NCI-H2081 (cell line): ENCODE measurements around the gene TP73.

Experiments
- DNase-seq, 2 experiments: peaks; one replicate each; lab custom pipeline; 2025; lab: John Stamatoyannopoulos, UW

Gene TP73

DNA sequence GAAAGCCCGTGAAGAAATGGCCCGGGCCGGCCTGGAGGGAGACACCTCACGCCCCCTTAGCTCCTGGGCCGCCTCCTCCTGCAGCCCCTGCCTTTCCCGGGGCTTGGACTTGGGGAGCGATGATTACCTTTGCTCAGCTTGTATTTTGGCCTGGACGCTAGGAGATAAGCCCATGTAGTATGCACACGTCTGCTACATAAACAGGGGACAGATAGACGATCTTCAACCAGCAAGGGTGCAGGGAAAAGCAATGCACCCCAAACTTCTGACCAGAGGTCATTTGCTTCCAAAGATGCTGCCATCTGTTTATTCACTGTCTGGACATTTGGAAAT lies 936 bp downstream of the TP73 start:
- no peak for DNase-seq

DNA sequence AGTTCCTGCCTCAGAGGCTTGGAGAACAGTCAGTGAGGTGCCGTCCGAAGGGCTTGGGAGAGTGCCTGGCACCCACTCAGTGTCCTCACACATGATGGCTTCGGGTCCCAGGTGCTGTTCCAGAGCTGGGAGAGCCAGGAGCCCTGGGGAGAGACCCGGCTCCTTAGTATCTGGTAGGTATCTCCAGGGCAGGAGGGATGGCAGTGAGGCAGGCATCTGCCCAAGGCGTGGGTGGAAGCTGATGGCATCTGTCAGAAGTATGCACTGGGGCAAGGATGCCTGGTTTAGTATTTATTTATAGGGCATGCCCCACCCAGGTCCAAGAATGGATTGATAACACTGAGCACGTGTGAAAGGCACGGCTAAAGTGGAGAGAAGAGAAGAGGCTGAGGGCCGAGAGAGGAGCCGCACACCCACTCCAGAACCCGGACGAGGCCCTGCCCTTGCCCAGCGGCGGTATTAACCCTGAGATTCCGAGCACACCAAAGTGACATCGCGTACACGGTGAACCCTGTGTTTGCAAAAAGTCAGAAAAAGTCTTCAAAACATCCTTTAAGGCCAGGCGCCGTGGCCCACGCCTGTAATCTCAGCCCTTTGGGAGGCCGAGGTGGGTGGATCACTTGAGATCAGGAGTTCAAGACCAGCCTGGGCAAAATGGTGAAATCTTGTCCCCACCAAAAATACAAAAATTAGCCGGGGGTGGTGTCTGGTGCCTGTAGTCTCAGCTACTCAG lies 2.4 kb downstream of the TP73 start:
- no peak for DNase-seq

DNA sequence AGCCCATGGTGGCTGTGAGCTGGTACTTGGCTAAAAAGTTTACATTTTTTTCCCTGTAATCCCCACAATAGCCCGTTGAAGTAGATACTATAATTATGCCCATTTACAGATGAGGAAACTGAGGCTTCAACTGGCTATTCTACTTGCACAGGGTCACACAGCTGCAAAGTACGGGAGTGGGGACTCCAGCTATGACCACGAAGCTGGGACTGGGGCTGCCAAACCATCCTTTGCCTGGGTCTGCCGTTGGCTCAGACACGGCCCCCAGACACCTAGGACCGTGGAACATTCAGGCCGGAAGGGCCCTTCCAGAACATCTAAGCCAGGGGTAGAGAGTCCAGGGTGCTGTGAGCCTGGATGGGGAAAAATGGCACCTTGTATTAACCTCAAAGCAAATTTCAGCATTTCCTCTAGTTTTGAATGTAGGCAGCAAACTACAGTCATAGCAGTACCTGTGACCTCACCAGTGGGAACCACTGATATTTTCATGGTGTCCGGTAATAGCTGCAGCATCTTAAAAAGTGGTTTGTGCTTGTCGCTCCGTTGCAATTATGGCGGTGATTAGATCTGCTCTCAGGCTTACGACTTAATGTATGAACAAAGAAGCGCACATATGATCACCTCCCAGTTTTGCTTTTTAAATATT lies 4.3 kb downstream of the TP73 start:
- DNase-seq, result peak in 1 of 2 experiments; percentile 4

DNA sequence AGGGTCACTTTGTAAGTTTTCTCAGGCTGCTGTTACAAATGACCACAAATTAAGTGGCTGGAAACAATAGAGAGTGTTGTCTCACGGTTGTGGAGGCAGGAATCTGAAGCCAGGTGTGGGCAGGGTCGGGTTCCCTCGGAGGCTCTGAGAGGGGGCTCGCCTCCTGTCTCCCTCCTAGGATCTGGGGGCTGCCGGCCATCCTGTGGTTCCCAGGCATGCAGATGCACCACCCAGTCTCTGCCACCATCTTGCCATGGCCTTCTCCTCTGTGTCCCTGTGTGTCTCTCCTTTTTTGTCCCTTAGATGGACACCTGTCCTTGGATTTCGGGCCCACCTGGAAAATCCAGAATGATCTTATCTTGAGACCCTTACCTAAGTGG lies 4.8 kb downstream of the TP73 start:
- no peak for DNase-seq

DNA sequence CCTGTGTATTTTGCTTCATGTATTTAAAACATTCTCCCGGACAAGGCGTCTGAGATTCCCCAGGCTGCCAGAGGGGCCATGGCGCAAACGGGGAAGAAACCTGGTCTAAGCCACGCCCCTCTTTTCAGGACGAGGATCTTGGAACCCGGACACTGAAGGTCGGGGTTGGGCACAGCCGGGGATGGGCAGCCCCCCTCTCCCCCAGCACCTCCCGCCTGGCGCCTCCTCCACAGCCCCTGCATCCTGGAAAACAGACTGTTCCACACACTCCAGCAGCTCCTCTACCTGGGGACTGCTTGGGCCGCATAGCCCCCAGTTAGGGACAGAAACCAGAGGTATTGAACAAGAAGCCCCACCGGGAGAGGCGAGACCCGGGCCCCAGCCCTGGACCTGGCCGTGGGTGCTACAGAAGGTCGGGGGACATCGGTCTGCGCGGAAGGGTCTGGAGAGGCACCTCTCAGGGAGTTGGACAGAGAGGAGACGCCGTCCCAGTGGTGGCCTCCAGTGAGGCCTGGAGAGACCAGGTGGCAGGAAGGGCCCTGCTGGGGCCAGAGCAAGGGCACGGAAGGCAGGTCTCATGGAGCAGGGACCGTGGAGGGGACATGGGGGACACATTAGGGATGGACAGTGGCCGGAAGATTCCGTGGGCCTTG lies 5.4 kb downstream of the TP73 start:
- no peak for DNase-seq

DNA sequence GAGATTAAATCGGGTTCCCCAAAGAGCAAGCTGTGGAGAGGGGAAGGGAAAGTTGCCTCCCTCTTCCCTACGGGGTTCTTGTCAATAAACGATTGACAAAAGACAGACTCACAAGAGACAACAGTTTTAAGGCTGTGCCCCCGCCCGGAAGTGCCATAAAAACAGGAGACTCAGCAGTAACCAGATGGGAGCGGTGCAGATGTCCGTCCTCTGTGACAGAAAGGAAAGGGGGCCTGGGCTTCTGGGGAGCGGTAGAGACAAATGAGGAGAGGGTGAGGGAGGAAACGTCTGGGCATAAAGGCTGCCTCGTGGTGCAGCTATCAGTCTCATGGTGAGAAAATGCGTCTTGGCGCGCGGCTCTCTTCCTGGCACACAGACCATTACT lies 5.9 kb downstream of the TP73 start:
- DNase-seq, result peak in 1 of 2 experiments; percentile 32

DNA sequence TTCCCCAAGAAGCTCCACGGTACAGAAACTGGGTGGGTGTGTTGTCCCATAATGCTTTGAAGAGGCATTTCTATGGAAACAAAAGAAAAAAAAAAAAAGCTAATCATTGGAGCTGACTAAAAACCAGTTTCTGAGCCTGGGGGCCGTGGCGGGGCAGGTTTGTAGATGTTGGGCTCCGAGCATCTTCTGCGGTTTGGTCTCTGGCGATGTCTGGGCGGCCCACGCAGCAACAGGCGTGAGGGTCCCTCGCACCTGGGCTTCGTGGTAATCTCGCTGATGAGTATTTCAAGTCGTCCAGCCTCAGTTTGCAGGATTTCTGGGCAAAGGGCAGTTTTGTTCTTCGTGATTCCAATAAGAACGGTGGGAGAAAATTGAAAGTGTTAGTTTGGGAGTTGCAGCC lies 6.8 kb downstream of the TP73 start:
- DNase-seq, result no peak

DNA sequence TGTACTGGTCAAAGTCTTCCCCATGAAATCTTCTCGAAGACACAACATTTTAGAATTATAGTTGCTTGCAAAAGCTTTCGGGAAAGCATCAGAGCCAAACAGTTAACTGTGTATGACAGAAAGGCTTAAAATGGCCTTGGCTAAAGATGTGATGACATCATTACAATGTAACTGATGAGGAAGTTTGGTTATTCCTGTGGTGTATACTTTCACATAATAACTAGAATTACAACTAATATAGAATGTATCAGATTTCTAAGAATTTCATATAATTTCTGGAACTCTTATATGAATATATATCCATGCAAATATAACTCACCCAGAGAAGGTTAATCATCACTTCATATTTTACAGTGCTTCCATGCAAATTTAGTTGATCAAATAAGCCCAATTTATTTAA lies 8.4 kb downstream of the TP73 start:
- DNase-seq, result no peak

DNA sequence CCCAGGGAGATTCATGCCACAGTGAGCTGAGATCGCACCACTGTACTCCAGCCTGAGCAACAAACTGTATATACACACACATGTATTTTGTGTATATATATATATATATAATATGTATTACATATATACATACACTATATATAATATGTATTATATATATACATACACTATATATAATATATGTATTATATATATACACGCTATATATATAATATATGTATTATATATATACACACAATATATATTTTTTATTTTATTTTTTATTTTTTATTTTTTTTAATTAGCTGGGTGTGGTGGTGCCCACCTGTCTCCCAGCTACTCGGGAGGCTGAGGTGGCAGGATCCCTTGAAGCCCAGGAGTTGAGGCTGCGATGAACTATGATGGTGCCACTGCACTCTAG lies 9.3 kb downstream of the TP73 start:
- no peak for DNase-seq

DNA sequence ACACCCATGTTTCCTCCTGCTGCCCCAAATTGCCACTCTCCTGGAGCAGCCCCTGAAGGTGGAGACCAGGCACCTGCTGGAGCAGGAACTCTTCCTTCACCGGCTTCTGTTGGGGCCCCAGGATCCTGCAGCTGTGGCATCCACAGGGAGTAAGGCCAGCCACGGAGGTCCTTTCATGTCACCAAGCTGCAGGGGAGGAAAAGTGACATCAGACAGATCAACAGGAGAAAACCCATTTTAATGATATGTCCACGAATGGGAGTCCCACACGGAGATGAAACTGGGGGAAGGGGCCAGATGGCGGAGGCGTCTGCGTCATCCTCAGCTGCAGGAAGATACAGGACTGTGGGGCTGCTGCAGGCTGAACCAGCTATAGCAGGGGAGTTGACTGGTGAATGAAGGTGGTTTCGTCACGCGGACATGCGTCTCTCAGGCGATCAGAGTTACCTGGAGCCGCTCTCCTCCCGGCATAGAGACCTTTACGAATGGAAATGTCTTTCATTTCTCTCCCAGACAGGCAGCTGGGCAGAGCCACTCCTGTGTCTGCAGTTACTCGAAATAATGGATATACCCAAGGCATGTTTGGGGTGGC lies 9.9 kb downstream of the TP73 start:
- DNase-seq, result no peak

DNA sequence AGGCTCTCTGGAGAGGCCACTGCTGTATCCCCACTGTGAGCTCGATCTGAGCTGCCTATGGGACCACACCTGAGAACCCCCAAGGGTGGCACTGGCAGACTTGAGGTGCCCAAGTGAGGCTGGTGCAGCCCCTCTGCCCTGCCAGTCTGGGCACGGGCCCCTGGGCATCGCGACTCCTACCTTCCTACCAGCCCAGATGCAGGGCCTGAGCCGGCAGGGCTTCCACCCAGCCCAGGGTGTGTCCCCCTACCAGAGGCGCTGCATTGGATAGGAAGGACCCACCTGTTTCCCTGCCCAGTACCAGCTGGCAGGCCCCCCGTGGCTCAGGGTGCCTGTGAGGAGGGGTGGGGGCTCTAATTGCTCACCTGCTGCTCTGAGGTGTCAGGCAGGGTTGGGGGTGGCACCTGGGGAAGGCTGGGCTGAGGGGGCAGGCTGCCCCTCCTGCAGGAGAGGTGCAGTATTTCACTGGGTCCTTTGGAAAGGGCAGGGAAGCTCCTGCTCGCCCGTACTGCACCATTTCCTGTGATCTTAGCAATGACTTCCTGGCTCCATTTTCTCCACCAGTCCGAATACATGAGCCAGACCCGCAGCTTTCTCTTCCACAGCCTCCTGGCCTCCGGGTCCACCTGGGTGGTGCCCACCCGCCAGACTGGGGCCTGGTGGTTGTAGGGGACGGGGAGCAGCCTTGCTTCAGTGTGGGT lies 11.8 kb downstream of the TP73 start:
- DNase-seq, result peak in 1 of 2 experiments; percentile 48

DNA sequence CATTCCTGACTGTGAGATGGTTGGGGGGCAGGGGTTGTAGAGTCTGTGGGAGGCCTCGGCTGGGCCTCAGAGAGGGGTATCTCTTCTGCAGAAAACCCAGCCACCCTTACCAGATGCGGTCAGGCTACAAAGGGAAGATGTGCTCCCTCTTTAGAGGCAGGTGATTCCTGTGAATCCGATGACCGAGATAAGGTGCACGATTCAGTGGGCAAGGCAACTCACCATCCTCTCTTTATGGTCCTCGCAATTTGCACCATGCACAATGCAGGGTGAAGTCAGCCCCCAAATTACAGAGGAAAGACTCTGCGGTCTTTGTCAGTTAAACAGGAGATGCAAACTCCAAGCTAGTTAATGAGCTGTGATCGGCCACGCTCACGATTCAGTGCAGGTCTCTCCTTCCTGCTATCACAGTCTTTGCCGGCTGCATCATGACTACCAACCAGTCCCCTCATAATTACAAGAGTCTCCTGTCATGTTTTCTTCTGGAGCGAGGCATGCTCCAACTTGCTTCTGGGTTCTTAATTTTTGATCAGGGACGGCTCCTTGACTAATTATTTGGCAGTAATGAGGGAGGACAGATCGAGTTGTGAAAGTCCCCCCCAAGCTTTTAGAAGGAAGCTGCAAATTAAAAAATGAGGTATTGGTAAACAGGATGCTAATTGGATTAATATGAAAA lies 12.5 kb downstream of the TP73 start:
- DNase-seq, result no peak

DNA sequence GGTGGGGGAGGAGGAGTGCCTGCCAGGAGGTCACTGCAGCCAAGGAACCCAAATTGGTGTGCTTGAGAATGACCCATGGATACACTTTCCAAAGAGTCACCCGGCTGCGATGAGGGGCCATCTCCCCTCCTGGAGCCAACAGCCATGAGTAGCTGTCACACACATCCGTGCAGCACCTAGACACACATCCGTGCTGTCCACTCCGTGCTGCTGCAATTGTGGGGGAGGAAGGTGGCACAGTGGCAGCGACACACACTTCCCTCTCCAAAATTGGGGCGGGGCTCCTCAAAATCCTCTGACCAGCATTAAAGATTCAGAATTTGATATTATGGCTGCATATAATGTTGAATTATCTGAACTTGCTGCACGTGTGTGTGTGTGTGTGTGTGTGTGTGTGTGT lies 15.8 kb downstream of the TP73 start:
- no peak for DNase-seq

DNA sequence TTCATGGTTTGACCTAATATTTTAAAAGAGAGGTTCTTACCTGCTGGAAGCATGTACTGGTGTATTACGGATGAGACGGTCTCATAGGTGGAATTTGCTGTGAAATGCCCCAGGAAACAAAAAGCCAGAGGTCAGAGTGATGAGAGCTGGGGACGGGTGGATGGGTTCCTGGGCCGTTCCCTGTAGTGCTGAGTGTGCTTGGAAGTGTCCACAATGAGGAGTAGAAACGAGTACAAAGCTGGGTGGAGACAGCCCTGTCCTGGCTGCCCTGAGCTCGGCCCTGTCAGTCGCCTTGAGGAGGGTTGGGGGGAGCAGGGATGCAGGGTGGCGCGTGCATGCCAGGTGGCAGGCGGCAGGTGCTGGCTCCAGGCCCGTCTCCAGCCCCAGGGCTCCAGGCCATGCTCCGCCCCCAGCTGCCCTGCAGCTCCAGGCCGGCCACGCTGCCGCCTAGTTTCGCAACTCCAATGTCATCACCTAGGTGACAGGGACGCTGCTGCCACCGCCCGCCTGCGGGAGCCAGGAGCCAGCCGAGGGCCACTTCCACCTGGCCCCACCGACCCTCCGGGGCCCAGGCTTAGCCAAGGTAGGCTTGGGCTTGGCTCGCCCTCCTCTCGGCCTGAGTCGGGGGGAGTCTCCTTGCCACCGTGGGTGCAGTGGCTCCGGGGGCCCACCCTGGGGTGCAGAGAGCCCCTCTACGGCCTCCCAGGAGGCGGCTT lies 16.4 kb downstream of the TP73 start:
- peak; percentile 63 to 82 for DNase-seq

DNA sequence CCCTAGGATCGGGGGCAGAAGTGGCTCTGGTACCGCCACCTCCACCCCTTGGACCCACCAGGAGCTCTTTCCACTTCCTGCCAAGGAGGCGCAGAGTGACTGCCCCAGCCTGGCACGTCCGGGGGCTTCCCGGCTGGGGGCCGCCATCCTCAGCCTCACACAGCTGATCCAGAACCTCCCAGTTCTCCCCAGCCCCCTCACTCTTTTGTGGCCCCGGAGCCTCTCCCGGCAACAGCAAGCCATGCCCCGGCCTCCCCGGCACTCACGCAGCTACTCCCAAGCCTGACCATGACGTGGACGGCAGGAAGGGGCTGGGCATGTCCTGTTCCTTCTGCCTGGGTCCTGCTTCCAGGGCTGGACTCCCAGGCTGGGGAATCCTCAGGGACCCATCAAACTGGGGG lies 17.1 kb downstream of the TP73 start:
- DNase-seq, result no peak

DNA sequence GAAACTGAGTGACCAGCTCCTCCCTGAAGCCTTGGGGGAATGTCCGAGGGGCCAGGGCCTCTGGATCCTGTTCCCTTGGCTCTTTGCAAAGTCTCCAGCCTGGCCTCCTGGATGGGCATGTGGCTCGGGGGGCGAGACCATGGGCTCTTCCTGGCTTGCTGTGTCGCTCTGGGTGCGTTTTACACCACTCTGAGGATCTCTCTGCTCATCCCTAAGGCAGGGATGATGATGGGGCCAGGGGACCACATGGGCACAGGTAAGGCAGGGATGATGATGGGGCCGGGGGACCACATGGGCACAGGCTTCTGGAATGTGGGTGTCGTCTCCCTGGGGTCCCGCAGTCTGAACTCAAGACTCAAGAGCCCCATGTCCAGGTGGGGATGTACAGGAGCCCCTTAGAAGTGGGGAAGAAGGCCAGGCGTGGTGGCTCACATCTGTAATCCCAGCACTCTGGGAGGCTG lies 17.7 kb downstream of the TP73 start:
- no peak for DNase-seq

DNA sequence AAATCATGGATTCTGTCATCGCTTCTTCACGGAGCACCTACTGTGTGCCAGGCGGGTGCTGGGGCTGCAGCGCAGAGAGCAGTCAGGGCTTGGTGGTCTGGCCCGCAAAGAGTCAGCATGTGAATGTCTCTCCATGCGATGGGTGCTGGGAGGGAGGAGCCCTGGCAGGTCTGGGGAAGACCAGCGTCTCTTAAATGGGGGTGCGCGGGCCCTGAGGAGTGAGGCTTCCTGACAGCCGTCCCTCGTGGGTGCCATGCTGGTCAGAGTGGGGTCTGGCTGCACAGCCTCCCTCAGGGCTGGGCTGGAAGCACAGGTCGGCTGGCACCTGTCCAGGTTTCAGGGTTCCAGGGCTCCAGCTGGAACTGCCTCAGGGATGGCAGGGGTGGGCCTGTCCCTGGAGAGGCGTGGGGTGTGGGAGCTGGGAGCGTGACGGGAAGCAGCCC lies 18.5 kb downstream of the TP73 start:
- DNase-seq, result no peak

DNA sequence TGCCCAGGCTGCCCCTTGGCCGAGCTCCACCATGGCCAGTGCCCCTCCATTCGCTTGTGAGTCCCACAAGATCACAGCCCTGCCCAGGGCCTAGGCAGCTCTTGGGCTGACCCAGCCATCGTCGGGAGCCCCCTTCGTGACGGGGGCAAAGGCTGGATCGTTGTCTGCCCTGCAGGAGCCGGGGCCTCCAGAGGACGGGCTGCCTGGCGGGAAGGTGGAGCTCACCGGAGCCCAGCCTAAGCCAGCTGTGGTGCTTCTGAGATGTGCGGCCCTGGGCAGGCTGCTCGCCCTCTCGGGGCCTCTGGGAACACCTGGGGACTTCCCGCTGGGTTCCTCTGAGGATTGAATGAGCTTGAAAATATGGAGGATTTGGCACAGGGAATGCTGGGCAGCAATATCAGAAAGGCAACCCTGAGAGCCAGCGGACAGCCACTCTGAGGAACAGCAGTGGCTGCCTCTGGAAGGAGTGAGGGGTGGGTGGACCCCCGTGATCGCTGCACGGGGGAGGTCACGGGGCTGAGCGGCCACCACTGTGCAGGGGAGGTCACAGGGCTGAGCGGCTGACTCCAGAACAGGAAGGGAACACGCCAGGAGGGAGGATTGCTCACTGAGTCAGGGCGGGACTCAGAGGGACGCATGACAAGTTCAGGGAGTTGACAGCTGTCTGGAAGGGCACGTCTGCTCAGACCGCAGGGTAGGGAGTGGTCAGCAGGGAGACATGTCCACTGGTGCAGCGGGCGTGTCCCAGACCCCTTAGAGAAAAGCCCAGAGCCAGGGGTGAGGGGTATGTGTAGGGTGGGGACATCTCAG lies 19.3 kb downstream of the TP73 start:
- DNase-seq, result peak in 1 of 2 experiments; percentile 5

DNA sequence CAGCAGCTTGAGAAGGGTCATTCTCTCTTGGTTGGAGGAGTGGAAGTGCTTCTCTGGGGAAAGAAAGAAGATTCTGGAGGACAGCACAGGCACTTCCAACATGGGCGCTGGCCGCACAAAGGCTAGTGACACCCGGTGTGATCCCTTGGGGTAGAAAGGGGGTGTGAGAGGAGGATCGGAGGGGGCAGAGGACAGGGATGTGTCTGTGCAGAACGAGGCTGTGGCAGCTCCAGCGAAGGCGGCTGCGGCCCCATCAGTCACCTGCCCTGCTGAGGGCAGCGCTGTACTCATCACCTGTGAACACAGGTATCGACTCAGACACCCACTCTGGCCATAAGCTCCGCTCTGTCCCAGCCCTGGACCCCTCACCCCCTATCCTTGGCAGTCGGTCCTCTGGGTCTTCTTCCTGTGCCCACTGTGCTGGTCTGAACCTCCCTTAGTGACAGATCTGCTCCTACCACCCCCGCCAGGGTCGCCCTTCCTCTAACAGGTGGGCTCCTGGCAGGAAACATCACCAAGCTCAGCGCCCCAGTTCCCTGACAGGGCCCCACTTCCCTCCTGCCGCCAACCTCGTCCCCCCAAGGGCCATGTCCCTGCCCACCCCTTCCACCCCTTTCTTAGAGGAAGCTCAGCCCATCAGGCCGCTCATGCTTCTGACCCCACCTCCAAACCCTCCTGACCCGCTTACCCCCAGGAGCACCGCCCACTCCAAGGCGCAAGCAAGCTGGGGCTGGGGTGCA lies 20.1 kb downstream of the TP73 start:
- DNase-seq, result no peak

DNA sequence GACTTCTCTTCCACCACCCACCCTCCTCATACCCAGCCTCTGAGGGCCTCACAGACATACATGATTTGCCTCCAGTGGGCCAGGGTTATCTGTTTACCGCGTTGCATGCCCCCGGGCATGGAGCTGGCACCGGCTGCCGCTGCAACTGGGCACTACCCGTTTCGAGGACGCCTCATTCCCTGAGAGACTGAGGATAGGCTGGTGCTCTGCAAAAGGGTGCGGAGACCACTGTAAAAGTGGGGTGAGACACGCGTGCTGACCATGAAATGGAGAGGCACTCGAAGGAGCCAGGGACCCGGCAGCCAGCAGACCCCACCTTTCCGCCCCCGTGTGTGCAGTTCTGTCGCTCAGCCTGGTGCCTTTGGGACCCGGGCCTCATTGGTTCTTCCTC lies 20.6 kb downstream of the TP73 start:
- DNase-seq, result no peak
